H7 (cell line): Measurements from ENCODE around the gene CFDP1. TPM values are rescaled to one million over a fixed set of nuclear protein-coding genes. Genes with fewer than 3 reads are reported as not detected.
"Not testable (repeated sequence)": the region's sequence is repeated elsewhere in the genome, so short reads cannot be mapped to it uniquely, and the experiment has no call there.

Experiments
- DNase-seq: peaks from one replicate; pipeline ENCODE4 v3.0.0; 2012
- H3K27me3 ChIP-seq: 2 replicates; pipeline ENCODE4 v1.6.0; 2011; ENCODE audit warnings: mild to moderate bottlenecking, low read length; ENCODE audit not compliant: control insufficient read depth, insufficient read depth
- H3K36me3 ChIP-seq: replicated peaks from 2 replicates; pipeline ENCODE4 v1.5.1; 2011; ENCODE audit warnings: low read length; ENCODE audit not compliant: control insufficient read depth, insufficient read depth
- H3K4me3 ChIP-seq: 2 replicates; pipeline ENCODE4 v1.5.1; 2011; ENCODE audit warnings: low read depth, mild to moderate bottlenecking, control low read depth, low read length, moderate library complexity; ENCODE audit not compliant: insufficient read depth
- total RNA-seq: library from RNA; depleted of rRNA; stranded (reverse); fragments of >200 nt; shearing (Covaris generic); gene quantifications from 2 replicates; pipeline ENCODE4 v1.2.3, GENCODE V29; 2014

Gene CFDP1
- total RNA-seq, 1 experiment from 2014 or later: 36.0 TPM

GRCh38 chr16:75445298-75445697 lies 12.0 kb upstream of the CFDP1 start:
- no peaks in the 10 kb centered on the region for H3K27me3 ChIP-seq
- DNase-seq: no peak
- H3K4me3 ChIP-seq: no peak overlapping the region
- no peaks in the 10 kb centered on the region; the same call in none of the 2 replicates for H3K36me3 ChIP-seq

GRCh38 chr16:75443298-75443697 lies 10.0 kb upstream of the CFDP1 start:
- no peak for DNase-seq
- Histone ChIP-seq H3K27me3 (no peaks in the 10 kb centered on the region), H3K4me3 (no peak overlapping the region), H3K36me3 (no peaks in the 10 kb centered on the region; the same call in none of the 2 replicates)

DNA sequence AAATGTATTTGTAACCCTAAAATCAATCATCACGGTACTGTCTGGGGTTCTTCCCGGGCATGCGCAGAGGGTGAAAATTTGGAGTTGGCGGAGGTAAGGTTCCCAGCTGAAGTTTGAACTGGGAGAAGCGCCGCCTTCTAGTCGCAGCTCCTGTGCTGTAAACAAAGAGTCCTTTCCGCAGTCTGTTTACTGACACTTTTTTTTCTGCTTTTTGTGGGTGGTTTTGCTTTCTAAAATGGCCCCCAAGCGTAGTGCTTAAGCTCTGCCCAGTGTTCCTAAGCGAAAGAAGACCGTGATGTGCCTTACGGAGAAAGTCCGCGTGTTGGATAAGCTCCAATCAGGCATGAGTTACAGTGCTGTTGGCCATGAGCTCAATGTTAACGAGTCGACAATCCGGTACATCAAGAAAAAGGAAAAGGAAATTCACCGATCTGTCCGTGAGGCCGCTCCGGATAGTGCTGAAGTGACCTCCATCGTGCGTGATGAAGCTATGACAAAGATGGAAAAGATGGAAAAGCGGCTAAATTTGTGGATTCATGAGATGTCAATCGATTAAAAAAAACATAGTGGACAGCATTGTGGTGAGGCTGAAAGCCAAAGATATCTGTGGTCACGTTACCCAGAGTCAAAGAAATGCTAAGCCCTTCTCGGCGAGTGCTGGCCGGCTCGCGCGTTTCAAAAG lies 570 bp upstream of the CFDP1 start:
- Histone ChIP-seq H3K36me3 (no peaks in the 10 kb centered on the region), H3K4me3 (peak overlapping the region; percentile 91), H3K27me3 (no peaks in the 10 kb centered on the region)
- DNase-seq: peak; percentile 80

DNA sequence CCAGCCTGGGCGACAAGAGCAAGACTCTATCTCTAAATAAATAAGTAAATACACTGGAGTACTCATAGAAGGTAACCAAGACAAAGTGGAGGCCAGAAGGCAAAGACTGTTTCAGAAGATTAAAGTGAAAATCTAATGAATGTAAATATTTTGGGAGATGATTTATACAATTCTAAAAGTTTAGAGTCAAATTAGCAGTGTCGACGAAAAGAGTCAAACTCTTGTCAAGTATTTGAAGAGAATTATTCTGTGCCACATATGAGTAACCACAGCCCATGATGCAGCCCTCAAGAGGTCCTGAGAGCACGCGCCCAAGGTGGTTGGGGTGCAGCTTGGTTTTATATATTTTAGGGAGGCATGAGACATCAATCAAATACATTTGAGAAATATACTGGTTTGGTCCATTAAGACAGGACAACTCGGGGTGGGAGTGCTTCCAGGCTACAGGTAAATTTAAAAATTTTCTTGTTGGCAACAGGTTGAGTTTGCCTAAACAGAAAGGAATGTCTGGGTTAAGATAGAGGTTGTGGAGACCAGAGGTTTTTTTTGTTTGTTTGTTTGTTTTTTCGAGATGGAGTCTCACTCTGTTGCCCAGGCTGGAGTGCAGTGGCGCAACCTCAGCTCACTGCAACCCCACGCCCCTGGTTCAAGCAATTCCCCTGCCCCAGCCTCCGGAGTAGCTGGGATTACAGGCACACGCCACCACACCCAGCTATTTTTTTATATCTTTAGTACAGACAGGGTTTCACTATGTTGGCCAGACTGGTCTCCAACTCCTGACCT lies 3.5 kb downstream of the CFDP1 start:
- no peak for DNase-seq
- Histone ChIP-seq H3K36me3 (no peaks in the 10 kb centered on the region), H3K27me3 (no peaks in the 10 kb centered on the region), H3K4me3 (no peak overlapping the region)

DNA sequence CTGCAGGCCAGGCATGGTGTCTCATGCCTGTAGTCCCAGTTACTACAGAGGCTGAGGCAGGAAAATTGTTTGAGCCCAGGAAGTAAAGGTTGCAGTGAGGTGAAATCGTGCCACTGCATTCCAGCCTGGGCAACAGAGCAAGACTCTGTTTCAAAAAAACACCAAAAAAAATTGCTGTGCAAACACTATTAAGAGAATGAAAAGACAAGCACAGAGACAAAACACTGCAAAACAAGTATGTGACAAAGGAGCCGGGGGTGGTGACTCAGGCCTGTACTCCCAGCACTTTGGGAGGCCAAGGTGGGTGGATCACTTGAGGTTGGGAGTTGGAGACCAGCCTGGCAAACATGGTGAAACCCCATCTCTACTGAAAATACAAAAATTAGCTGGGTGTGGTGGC lies 6.8 kb downstream of the CFDP1 start:
- H3K4me3 ChIP-seq, H3K27me3 ChIP-seq, H3K36me3 ChIP-seq, DNase-seq: not testable (repeated sequence)

DNA sequence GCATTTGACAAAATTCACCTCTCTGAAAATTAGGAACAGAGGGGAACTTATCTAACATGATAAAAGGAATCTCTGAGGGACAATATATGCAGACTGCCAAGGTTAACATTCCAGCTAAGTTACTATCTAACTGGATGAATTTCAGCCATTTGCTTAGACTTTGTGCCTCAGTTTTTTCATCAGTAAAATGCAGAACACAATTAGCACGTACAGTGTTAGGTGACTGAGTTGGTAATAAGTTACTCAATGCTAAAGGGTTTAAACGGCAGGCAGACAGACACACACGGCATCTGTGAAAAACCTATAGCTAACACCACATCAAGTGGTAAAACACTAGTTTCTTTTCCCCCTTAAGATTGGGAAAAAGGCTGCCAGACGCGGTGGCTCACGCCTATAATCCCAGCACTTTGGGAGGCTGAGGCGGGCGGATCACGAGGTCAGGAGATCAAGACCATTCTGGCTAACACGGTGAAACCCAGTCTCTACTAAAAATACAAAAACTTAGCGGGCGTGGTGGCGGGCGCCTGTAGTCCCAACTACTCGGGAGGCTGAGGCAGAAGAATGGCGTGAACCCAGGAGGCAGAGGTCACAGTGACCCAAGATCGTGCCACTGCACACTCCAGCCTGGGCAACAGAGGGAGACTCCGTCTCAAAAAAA lies 9.1 kb downstream of the CFDP1 start:
- H3K4me3 ChIP-seq, H3K27me3 ChIP-seq: not testable (repeated sequence)

DNA sequence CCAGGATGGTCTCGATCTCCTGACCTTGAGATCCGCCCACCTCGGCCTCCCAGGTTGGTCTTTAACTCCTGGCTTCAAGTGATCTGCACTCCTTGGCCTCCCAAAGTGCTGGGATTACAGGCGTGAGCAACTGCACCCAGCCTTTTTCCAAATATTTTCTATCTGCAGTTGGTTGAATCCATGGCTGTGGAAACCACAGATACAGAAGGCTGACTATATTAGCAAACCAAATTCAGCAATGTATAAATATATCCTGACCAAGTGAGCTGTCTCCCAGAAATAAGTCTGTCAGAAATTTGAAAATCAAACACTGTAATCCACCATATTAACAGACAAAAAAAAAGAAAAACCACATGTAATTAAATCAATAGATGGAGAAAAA lies 9.6 kb downstream of the CFDP1 start:
- Histone ChIP-seq H3K36me3 (no peaks in the 10 kb centered on the region), H3K27me3 (no peaks in the 10 kb centered on the region), H3K4me3 (no peak overlapping the region)
- no peak for DNase-seq

More for the DNA sequence above, 9.1 kb downstream of the CFDP1 start:
- H3K36me3 ChIP-seq, DNase-seq: not testable (repeated sequence)

DNA sequence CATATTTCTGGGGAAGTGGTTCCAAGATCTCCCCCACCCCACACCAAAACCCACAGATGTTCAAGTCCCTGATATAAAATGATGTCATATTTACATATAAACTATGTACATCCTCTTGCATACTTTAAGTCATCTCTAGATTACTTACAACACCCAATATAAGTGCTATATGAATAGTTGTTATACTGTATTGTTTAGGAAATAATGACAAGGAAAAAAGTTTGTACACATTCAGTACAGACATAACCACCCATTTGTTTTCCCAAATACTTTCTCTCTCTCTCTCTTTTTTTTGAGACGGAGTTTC lies 11.5 kb downstream of the CFDP1 start:
- Histone ChIP-seq H3K36me3 (no peaks in the 10 kb centered on the region), H3K4me3 (no peak overlapping the region), H3K27me3 (no peaks in the 10 kb centered on the region)
- DNase-seq: no peak

DNA sequence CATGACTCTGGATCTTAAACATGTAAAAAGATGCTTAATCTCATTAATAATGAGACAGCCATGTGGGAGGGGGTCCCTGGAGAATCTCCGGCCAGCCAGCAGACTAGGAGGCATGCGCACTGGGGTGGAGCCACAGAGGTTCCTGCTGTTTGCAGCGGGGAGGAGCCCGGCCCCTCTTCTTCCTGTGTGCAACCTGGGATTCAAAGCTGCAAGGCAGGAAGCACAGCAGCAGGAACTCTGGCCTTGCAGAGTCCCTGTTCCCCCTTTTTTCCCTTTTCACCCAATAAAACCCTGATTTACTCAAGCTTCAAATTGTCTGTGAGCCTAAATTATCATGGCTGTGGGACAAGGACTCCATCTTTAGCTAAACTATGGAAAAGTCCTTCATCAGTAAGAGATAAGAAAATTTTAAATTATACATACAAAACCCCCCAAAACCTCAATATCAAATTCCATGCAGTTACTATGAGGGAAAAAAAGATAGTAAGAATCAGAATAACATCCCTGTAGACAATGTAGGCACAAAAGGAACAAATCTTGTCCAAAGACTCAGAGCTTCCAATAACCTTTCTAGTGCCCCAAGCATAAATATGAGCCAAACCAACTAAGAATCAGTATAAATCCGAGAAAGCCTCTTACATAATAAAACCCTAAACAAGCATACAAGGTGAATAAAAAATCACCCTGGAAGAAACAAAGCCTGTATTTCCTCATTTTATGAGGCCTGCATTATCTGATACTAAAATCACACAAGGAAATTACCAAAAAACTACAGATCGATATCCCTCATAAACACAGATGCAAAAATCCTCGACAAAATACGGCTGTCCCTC lies 12.1 kb downstream of the CFDP1 start:
- Histone ChIP-seq H3K27me3 (no peaks in the 10 kb centered on the region), H3K36me3 (no peaks in the 10 kb centered on the region), H3K4me3 (no peak overlapping the region)
- peak; percentile 72 for DNase-seq

DNA sequence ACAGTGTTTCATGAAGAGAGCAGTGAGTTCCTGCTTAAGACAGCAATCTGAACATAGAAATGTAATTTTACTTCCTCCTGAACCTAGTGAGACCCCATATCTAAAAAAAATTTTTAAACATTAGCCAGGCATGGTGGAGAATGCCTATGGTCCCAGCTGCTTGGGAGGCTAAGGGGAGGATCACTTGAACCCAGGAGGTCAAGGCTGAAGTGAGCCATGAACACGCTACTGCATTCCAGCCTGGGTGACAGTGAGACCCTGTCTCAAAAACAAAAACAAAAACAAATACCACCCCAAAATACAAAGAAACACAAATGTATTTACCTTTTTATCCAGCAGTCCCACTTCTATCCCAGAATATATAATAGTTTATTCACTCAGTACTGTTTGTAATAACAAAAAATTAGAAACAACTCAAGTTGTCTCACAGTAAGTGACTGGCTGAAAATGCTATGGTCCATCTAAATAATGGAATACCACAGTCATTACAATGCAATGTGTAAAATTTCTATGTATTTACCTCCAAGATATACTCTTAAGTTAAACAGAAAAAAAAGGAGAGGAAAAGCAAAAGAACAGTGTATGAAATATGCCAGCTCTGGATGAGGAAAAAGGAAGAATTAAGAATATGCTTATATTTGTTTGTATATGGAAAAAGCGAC lies 16.3 kb downstream of the CFDP1 start:
- H3K4me3 ChIP-seq: no peak overlapping the region
- H3K27me3 ChIP-seq: no peaks in the 10 kb centered on the region
- peaks cover 5% of the 10 kb centered on the region for H3K36me3 ChIP-seq
- no peak for DNase-seq

DNA sequence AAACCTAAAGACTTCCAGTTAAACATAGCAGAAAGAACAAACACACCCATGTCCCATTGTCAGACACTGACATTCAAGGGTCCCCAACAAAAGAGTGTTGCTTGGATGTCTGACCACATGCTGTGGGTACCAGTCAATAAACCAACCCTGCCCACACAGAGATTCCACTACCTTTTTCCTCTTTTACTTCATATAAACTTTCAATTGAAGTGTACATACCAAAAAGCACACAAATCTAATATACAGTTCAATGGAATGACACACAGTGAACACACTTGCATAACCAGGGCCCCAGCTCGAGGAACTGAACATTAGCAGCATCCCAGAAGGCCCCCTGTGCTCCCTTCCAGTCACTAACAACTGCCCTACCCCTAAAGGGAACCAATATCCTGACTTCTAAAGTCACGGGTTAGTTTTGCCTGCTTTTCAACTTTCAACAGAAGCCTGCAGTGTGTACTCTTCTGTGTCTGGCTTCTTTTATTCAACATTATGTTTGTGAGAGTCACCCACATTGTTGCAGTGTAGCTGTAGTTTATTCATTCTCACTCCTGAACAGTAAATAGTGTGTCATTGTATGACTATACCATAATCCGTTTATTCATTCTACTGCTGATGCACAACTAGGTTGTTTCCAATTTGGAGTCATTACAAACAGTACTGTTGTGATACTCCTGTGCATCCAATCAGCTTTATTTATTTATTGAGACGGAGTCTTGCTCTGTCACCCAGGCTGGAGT lies 18.0 kb downstream of the CFDP1 start:
- Histone ChIP-seq H3K4me3 (no peak overlapping the region), H3K27me3 (no peaks in the 10 kb centered on the region), H3K36me3 (peaks cover 6% of the 10 kb centered on the region)
- DNase-seq: no peak

GRCh38 chr16:75413951-75414350 lies 19.4 kb downstream of the CFDP1 start:
- Histone ChIP-seq H3K36me3 (peaks cover 7% of the 10 kb centered on the region), H3K27me3 (no peaks in the 10 kb centered on the region), H3K4me3 (no peak overlapping the region)
- DNase-seq: no peak

GRCh38 chr16:75406943-75407342 lies 26.4 kb downstream of the CFDP1 start:
- no peak for DNase-seq
- H3K4me3 ChIP-seq: no peak overlapping the region
- H3K36me3 ChIP-seq: peaks cover 2% of the 10 kb centered on the region
- H3K27me3 ChIP-seq: no peaks in the 10 kb centered on the region
